H9 (cell line): ENCODE data around the gene MVD. TPM values are rescaled to one million over a fixed set of nuclear protein-coding genes. Genes with fewer than 3 reads are reported as not detected.

Experiments
- DNase-seq: peaks from one replicate; pipeline ENCODE4 v3.0.0-alpha.2; 2017
- H2AFZ ChIP-seq: one replicate; pipeline ENCODE4 v1.6.1; 2013; ENCODE audit warnings: mild to moderate bottlenecking, low read length, control low read depth, moderate library complexity
- H2AK5ac ChIP-seq: 2 replicates; pipeline ENCODE4 v1.6.1; 2013; ENCODE audit warnings: low read length, control low read depth, mixed read lengths; ENCODE audit not compliant: insufficient read length
- H2BK120ac ChIP-seq: one replicate; pipeline ENCODE4 v1.6.1; 2013; ENCODE audit warnings: low read depth, mild to moderate bottlenecking, low read length, control low read depth, inconsistent platforms; ENCODE audit not compliant: poor library complexity, severe bottlenecking
- H2BK12ac ChIP-seq: 2 replicates; pipeline ENCODE4 v1.6.1; 2013; ENCODE audit warnings: low read length, control low read depth, mixed read lengths, low read depth; ENCODE audit not compliant: insufficient read length
- H2BK15ac ChIP-seq: 2 replicates; pipeline ENCODE4 v1.6.1; 2013; ENCODE audit warnings: low read depth, low read length, control low read depth
- H2BK20ac ChIP-seq: one replicate; pipeline ENCODE4 v1.6.1; 2013; ENCODE audit warnings: low read depth, mild to moderate bottlenecking, low read length, control low read depth, inconsistent platforms; ENCODE audit not compliant: poor library complexity, severe bottlenecking
- H2BK5ac ChIP-seq: 2 replicates; pipeline ENCODE4 v1.6.1; 2013; ENCODE audit warnings: low read length, control low read depth, mixed read lengths; ENCODE audit not compliant: insufficient read length
- H3K14ac ChIP-seq: 2 replicates; pipeline ENCODE4 v1.6.1; 2013; ENCODE audit warnings: low read length, control low read depth; ENCODE audit not compliant: insufficient read depth
- H3K18ac ChIP-seq: 2 replicates; pipeline ENCODE4 v1.6.1; 2013; ENCODE audit warnings: low read depth, mild to moderate bottlenecking, mixed read lengths, low read length, control low read depth; ENCODE audit not compliant: insufficient read length
- H3K23ac ChIP-seq: 2 replicates; pipeline ENCODE4 v1.6.1; 2013; ENCODE audit warnings: low read length, control low read depth, mixed read lengths, low read depth; ENCODE audit not compliant: insufficient read length
- H3K23me2 ChIP-seq: 2 replicates; pipeline ENCODE4 v1.6.1; 2013; ENCODE audit warnings: low read depth, mild to moderate bottlenecking, mixed read lengths, low read length, control low read depth; ENCODE audit not compliant: insufficient read length, poor library complexity, severe bottlenecking
- H3K27ac ChIP-seq: 2 replicates; pipeline ENCODE4 v1.5.1; 2013; ENCODE audit warnings: low read length, control low read depth, mixed read lengths, low read depth; ENCODE audit not compliant: insufficient read length
- H3K27me3 ChIP-seq: 2 replicates; pipeline ENCODE4 v1.6.1; 2013; ENCODE audit warnings: low read length, control low read depth, inconsistent platforms; ENCODE audit not compliant: insufficient read depth
- H3K4ac ChIP-seq: 2 replicates; pipeline ENCODE4 v1.6.1; 2013; ENCODE audit warnings: low read depth, mild to moderate bottlenecking, control low read depth, inconsistent platforms, low read length, moderate library complexity
- H3K4me1 ChIP-seq: 2 replicates; pipeline ENCODE4 v1.6.1; 2013; ENCODE audit warnings: low read length, control low read depth, inconsistent platforms; ENCODE audit not compliant: insufficient read depth
- H3K4me2 ChIP-seq: 2 replicates; pipeline ENCODE4 v1.6.1; 2013; ENCODE audit warnings: low read length, control low read depth, mixed read lengths; ENCODE audit not compliant: insufficient read length, insufficient read depth
- H3K56ac ChIP-seq: 2 replicates; pipeline ENCODE4 v1.6.1; 2013; ENCODE audit warnings: low read depth, mild to moderate bottlenecking, mixed read lengths, low read length, control low read depth; ENCODE audit not compliant: insufficient read length
- H3K79me1 ChIP-seq: 2 replicates; pipeline ENCODE4 v1.6.1; 2013; ENCODE audit warnings: low read depth, mild to moderate bottlenecking, moderate library complexity, low read length, control low read depth, inconsistent platforms; ENCODE audit not compliant: insufficient read depth, poor library complexity, severe bottlenecking
- H3K79me2 ChIP-seq: 2 replicates; pipeline ENCODE4 v1.6.1; 2013; ENCODE audit warnings: low read length, control low read depth, inconsistent platforms; ENCODE audit not compliant: insufficient read depth
- H3K9ac ChIP-seq: 2 replicates; pipeline ENCODE4 v1.6.1; 2013; ENCODE audit warnings: low read length, control low read depth, mixed read lengths; ENCODE audit not compliant: insufficient read length; ENCODE audit errors: extremely low read depth
- H3K9me3 ChIP-seq: one replicate; pipeline ENCODE4 v1.6.1; 2013; ENCODE audit warnings: low read depth, low read length, inconsistent platforms; ENCODE audit not compliant: control insufficient read depth
- H3T11ph ChIP-seq: one replicate; pipeline ENCODE4 v1.6.1; 2013; ENCODE audit warnings: mild to moderate bottlenecking, low read length, control low read depth, inconsistent platforms
- H4K20me1 ChIP-seq: one replicate; pipeline ENCODE4 v1.6.1; 2013; ENCODE audit not compliant: control insufficient read depth, insufficient read length, insufficient read depth
- H4K5ac ChIP-seq: 2 replicates; pipeline ENCODE4 v1.6.1; 2013; ENCODE audit warnings: low read depth, mild to moderate bottlenecking, mixed read lengths, low read length, control low read depth; ENCODE audit not compliant: insufficient read length
- H4K8ac ChIP-seq: replicated peaks from 2 replicates; pipeline ENCODE4 v1.6.1; 2013; ENCODE audit warnings: low read length, control low read depth, mixed read lengths, low read depth; ENCODE audit not compliant: insufficient read length
- H4K91ac ChIP-seq: 2 replicates; pipeline ENCODE4 v1.6.1; 2013; ENCODE audit warnings: low read depth, mild to moderate bottlenecking, moderate library complexity, mixed read lengths, low read length, control low read depth; ENCODE audit not compliant: insufficient read length
- H3K27ac Mint-ChIP-seq, 3 experiments: 2 replicates in 2 of 3; 3 replicates in 1 of 3; pipeline ENCODE4 v1.8.0; 2020 to 2021; ENCODE audit warnings: mixed read lengths in 3 of 3, mild to moderate bottlenecking in 1 of 3, moderate library complexity in 1 of 3
- H3K27me3 Mint-ChIP-seq: 2 replicates; pipeline ENCODE4 v1.8.0; 2021; ENCODE audit warnings: low read depth, mild to moderate bottlenecking, moderate library complexity, mixed read lengths
- H3K36me3 Mint-ChIP-seq, 3 experiments: 2 replicates in 2 of 3; 3 replicates in 1 of 3; pipeline ENCODE4 v1.8.0; 2020 to 2021; ENCODE audit warnings: low read depth in 3 of 3, mixed read lengths in 3 of 3; ENCODE audit not compliant: insufficient read depth in 1 of 3
- H3K4me1 Mint-ChIP-seq, 2 experiments: 2 replicates each; pipeline ENCODE4 v1.8.0; 2020; ENCODE audit warnings: mixed read lengths in 2 of 2
- H3K4me3 Mint-ChIP-seq, 2 experiments: 2 replicates in 1 of 2; 3 replicates in 1 of 2; pipeline ENCODE4 v1.8.0; 2020 to 2021; ENCODE audit warnings: mild to moderate bottlenecking in 2 of 2, mixed read lengths in 2 of 2, moderate library complexity in 1 of 2
- H3K9me3 Mint-ChIP-seq, 2 experiments: 2 replicates in 1 of 2; 3 replicates in 1 of 2; pipeline ENCODE4 v1.8.0; 2020; ENCODE audit warnings: mild to moderate bottlenecking in 2 of 2, mixed read lengths in 2 of 2, moderate library complexity in 1 of 2
- WGBS: extraction: QIAGEN DNeasy Blood & Tissue Kit; methylation state at CpG from one replicate; pipeline ENCODE4 v1.1.7; 2013; ENCODE audit warnings: missing lambda C conversion rate, low lambda C conversion rate, mixed read lengths; ENCODE audit not compliant: insufficient read length; ENCODE audit errors: extremely low coverage; 5-methylcytosine and 5-hydroxymethylcytosine counted together
- total RNA-seq: library from RNA; stranded (reverse); gene quantifications from 2 replicates; pipeline ENCODE4 v1.2.1, GENCODE V29; 2021
- TF ChIP-seq, protein P1 (sequence below): fragments of 200-600 bp; sonication (generic); conservative IDR thresholded peaks from 3 replicates; pipeline ENCODE4 v1.8.0; 2021; ENCODE audit warnings: antibody characterized with exemption, mild to moderate bottlenecking

MVD gene
- total RNA-seq, 1 experiment from 2014 or later: 53.2 TPM

DNA sequence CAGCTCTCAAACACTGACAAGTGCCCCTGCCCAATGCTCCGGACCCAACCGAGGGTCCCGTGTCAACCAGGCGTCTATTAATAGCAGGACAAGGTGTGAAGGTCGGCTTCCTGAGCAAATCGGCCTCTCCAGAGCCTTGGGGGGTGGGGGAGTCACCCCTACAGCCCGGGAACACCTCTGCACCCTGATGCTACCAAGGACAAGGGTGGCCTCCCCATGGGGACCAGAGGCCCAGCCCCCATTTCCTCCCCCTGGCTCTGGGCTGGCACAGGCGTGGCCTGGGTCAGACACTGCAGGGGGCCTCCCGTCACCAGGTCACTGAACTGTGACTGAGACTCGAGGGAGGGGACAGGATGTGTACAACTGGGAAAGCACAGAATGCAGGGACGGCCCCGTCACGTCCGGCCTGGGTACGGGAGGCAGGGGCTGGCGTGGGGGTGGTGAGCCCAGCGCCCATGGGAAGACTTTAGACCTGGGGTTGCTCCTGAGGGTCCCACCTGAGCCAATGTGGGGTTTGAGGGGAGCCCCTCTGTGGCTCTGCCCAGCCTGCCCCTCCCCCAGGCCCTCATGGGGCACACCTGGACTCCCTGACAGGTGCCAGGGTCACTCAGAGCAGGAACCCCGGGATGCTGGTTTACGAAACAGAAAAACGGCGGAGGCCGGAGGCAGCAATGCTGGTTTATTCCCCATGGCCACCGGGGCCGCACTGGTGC, 11.5 kb downstream of the MVD start:
- H3T11ph ChIP-seq: no peak overlapping the region
- H3K18ac ChIP-seq: no peak overlapping the region
- H3K9me3 ChIP-seq: no peaks in the 10 kb centered on the region
- H3K4ac ChIP-seq: no peak overlapping the region
- no peak overlapping the region for H3K27ac ChIP-seq
- no CpG with 5 or more reads among the region's 24 CpGs for WGBS
- H3K79me2 ChIP-seq: no peaks in the 10 kb centered on the region
- Mint-ChIP-seq H3K36me3 (peaks cover 10 to 27% (median 26%) of the 10 kb centered on the region in 3 experiments; a peak in 6 of 7 replicates), H3K27me3 (no peaks in the 10 kb centered on the region), H3K4me1 (peaks cover 8 to 12% of the 10 kb centered on the region in 2 experiments), H3K27ac (no peak overlapping the region), H3K9me3 (no peaks in the 10 kb centered on the region; a peak in 1 of 5 replicates), H3K4me3 (peak overlapping the region; percentile 83 to 91)
- no peak overlapping the region for H2BK15ac ChIP-seq
- H2AK5ac ChIP-seq: no peak overlapping the region
- peaks cover 17% of the 10 kb centered on the region for H3K23me2 ChIP-seq
- no peak overlapping the region for H2BK120ac ChIP-seq
- no peak overlapping the region for H4K91ac ChIP-seq
- H2BK20ac ChIP-seq: no peak overlapping the region
- no peak overlapping the region for H2BK12ac ChIP-seq
- H2BK5ac ChIP-seq: no peak overlapping the region
- H3K4me1 ChIP-seq: no peaks in the 10 kb centered on the region; the same call in 1 of the 2 replicates
- no peak overlapping the region for H3K56ac ChIP-seq
- H2AFZ ChIP-seq: no peak overlapping the region
- H4K8ac ChIP-seq: no peak overlapping the region
- DNase-seq: peak; percentile 73
- no peaks in the 10 kb centered on the region for H4K20me1 ChIP-seq
- TF ChIP-seq, protein P1, sequence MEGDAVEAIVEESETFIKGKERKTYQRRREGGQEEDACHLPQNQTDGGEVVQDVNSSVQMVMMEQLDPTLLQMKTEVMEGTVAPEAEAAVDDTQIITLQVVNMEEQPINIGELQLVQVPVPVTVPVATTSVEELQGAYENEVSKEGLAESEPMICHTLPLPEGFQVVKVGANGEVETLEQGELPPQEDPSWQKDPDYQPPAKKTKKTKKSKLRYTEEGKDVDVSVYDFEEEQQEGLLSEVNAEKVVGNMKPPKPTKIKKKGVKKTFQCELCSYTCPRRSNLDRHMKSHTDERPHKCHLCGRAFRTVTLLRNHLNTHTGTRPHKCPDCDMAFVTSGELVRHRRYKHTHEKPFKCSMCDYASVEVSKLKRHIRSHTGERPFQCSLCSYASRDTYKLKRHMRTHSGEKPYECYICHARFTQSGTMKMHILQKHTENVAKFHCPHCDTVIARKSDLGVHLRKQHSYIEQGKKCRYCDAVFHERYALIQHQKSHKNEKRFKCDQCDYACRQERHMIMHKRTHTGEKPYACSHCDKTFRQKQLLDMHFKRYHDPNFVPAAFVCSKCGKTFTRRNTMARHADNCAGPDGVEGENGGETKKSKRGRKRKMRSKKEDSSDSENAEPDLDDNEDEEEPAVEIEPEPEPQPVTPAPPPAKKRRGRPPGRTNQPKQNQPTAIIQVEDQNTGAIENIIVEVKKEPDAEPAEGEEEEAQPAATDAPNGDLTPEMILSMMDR: no peak
- no peak overlapping the region for H3K9ac ChIP-seq
- H3K27me3 ChIP-seq: no peaks in the 10 kb centered on the region
- peaks cover 3% of the 10 kb centered on the region for H3K79me1 ChIP-seq
- no peak overlapping the region for H3K14ac ChIP-seq
- H3K23ac ChIP-seq: no peak overlapping the region
- no peak overlapping the region for H4K5ac ChIP-seq
- peak overlapping the region; percentile 66 for H3K4me2 ChIP-seq
